ENCODE data around the gene SPON1.
"Not testable (repeated sequence)": the region's sequence is repeated elsewhere in the genome, so short reads cannot be mapped to it uniquely, and the experiment has no call there.

The SPON1 gene

DNA sequence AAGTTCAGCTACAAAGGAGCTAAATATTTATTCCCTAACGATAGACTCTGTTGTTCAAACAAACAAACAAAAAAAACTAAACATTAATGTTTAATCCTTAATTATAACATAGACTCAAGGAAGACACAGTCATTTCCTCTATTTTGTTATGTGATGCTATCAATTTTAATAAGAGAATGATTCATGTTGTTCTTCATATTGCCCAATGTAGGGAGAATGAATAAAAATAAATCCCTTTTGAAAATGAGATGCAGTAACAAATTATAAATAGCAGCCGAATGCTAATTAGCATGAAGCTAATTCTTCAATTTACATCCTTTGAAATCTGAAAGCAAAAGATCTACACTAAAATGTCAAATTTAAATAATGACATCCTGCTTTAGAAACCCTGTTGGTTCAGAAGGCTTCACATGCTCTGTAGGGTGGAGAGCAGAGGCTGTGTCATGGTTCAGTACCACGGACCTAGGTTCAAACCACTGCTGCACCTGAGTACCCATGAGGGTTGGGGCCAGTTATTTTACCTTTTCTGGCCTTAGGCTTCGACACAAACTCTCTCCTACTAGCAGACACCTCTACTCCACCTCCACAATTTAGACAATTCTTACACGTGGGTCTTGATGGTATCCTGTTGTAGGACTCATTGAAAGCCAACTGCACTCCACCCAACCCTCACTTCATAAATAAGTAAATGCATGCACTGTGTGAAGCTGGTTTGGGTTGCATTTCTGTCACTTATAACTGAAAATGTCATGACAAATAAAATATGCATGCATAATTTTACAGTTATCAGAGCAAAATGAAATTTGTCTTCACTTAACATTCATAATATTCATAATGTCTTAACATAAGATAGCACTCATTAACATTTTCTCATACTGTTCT is 307.4 kb downstream of the SPON1 start:
- WGBS, 2 experiments (ENCODE audit: insufficient coverage in 2 of 2) = 83 to 94% methylated on average over 2 of the region's 5 CpGs
- H3K36me3 ChIP-seq (ENCODE audit: control insufficient read depth, insufficient read depth, low read length) = peaks cover 62% of the 10 kb centered on the region

DNA sequence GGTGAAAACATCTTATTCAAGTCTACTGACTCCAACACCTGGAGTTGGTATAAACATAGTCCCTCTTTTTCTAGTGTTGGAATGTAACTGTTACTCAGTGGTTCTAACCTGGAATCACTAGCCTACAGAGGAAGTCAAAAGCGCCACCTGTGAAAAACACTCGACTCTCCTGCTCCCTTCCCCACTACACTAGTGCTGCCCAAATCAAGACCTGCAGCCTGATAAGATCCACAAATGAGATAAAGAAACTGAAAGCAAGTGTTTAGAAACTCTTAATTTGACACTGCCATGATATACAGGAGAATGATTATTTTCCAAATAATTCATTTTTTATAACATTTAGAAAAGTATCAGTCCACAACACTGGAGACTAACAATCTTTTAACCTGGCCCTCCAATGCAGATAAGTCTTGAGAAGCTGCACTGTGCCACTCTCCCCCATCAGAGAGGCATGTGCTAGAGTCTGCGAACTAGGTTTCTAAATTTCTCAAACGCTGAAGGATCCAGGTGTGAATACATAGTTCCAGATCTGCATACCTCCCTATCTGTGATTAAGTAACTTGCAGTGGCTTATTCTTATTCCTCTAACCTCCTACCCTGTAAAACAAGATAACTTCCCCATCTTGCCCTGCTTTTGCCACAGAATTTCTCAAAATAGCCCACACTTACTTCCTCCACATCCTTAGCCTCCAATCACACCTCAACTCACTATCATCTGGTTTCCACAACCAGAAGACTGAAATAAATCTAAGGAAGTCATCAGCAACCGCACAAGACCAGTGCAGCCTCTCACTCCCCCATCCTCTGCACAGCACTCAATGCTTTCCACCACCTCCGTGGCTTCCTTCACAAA is 308.4 kb downstream of the SPON1 start:
- no peaks in the 10 kb centered on the region for H3K9me3 ChIP-seq (ENCODE audit: control insufficient read depth, low read length)
- H3K4me3 ChIP-seq (ENCODE audit: extremely low read depth, insufficient read depth, low read length, poor library complexity, severe bottlenecking) = no peak overlapping the region
- no peaks in the 10 kb centered on the region for H3K4me1 ChIP-seq (ENCODE audit: control insufficient read depth, insufficient read depth, low read length, poor library complexity, severe bottlenecking)
- peaks cover 53% of the 10 kb centered on the region for H3K36me3 ChIP-seq (ENCODE audit: control insufficient read depth, insufficient read depth, low read length)
- 81 to 100% methylated on average over 3 to 6 of the region's 6 CpGs for WGBS, 2 experiments (ENCODE audit: insufficient coverage in 2 of 2)
- no peak overlapping the region for H3K27ac ChIP-seq (ENCODE audit: low read depth, low read length, severe bottlenecking)

More for the DNA sequence above, 307.4 kb downstream of the SPON1 start:
- Histone ChIP-seq H3K27ac (ENCODE audit: low read depth, low read length, severe bottlenecking) (no peak overlapping the region), H3K4me3 (ENCODE audit: extremely low read depth, insufficient read depth, low read length, poor library complexity, severe bottlenecking) (no peak overlapping the region), H3K4me1 (ENCODE audit: control insufficient read depth, insufficient read depth, low read length, poor library complexity, severe bottlenecking) (no peaks in the 10 kb centered on the region), H3K9me3 (ENCODE audit: control insufficient read depth, low read length) (no peaks in the 10 kb centered on the region)

DNA sequence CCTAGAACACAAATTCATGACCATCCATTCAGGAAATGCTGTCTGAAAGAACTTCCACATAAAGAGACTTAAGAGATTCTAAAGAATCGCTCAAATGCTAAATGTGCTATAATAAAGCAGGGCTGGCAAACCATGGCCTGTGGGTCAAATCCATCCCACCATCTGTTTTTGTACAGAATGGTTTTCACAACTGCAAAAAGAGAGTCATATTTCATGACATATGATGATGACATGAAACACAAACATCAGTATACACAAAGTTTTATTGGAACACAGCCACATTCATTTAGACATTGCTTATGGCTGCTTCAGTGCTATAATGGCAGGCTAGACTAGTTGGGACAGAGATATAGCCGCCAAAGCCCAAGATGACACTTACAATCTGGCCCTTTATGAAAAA is 311.4 kb downstream of the SPON1 start:
- no peak overlapping the region for H3K27ac ChIP-seq (ENCODE audit: low read depth, low read length, severe bottlenecking)
- H3K4me1 ChIP-seq (ENCODE audit: control insufficient read depth, insufficient read depth, low read length, poor library complexity, severe bottlenecking) = no peaks in the 10 kb centered on the region
- H3K4me3 ChIP-seq (ENCODE audit: extremely low read depth, insufficient read depth, low read length, poor library complexity, severe bottlenecking) = no peak overlapping the region
- WGBS, 2 experiments (ENCODE audit: insufficient coverage in 2 of 2) = 100% methylated on average over 1 of the region's 2 CpGs
- H3K9me3 ChIP-seq (ENCODE audit: control insufficient read depth, low read length) = no peaks in the 10 kb centered on the region
- H3K36me3 ChIP-seq (ENCODE audit: control insufficient read depth, insufficient read depth, low read length) = peaks cover 50% of the 10 kb centered on the region

DNA sequence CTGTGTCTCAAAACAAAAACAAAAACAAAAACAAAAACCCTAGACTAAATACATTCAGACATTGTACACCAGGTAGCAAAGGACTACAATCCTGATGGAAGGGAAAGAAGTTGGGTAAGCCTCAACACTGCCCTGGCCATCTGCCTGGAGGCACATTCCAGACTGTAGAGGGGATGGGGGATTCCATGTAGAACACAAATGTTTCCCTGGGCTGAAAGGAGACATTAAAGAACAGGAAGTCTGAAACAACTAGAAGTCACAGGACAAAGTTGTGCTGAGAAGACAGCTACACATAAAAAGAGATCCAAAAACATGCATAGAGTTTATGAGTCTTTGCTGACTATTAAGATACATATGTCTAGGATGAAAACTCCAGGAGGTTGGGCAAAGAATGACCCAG is 312.6 kb downstream of the SPON1 start:
- Histone ChIP-seq H3K36me3 (ENCODE audit: control insufficient read depth, insufficient read depth, low read length) (peaks cover 59% of the 10 kb centered on the region), H3K4me3 (ENCODE audit: extremely low read depth, insufficient read depth, low read length, poor library complexity, severe bottlenecking) (no peak overlapping the region), H3K4me1 (ENCODE audit: control insufficient read depth, insufficient read depth, low read length, poor library complexity, severe bottlenecking) (no peaks in the 10 kb centered on the region), H3K9me3 (ENCODE audit: control insufficient read depth, low read length) (no peaks in the 10 kb centered on the region), H3K27ac (ENCODE audit: low read depth, low read length, severe bottlenecking) (peak overlapping the region; percentile 47)

DNA sequence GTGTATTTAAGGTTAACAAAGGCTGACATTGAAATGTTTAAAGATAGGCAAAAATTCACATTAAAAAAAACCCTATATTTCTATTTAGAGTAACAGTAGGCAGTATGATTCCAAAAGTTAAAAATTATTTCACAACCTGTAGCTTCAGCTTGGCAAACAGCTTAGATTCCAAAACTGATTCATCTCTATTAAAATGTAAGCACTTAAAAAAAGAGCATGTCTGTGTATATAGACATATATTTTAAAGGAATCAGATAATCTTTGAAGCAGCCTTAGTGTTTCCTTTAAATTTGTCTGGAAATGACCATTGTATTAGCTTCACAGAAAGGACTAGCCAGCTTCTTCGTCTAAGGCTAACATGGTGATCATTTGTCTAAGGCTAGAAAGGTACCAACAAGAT is 316.3 kb downstream of the SPON1 start:
- H3K4me3 ChIP-seq (ENCODE audit: extremely low read depth, insufficient read depth, low read length, poor library complexity, severe bottlenecking); H3K9me3 ChIP-seq (ENCODE audit: control insufficient read depth, low read length); H3K27ac ChIP-seq (ENCODE audit: low read depth, low read length, severe bottlenecking); H3K4me1 ChIP-seq (ENCODE audit: control insufficient read depth, insufficient read depth, low read length, poor library complexity, severe bottlenecking): not testable (repeated sequence)
- peaks cover 46% of the 10 kb centered on the region for H3K36me3 ChIP-seq (ENCODE audit: control insufficient read depth, insufficient read depth, low read length)
- 93 to 100% methylated on average over 1 of the region's 1 CpG for WGBS, 2 experiments (ENCODE audit: insufficient coverage in 2 of 2)

DNA sequence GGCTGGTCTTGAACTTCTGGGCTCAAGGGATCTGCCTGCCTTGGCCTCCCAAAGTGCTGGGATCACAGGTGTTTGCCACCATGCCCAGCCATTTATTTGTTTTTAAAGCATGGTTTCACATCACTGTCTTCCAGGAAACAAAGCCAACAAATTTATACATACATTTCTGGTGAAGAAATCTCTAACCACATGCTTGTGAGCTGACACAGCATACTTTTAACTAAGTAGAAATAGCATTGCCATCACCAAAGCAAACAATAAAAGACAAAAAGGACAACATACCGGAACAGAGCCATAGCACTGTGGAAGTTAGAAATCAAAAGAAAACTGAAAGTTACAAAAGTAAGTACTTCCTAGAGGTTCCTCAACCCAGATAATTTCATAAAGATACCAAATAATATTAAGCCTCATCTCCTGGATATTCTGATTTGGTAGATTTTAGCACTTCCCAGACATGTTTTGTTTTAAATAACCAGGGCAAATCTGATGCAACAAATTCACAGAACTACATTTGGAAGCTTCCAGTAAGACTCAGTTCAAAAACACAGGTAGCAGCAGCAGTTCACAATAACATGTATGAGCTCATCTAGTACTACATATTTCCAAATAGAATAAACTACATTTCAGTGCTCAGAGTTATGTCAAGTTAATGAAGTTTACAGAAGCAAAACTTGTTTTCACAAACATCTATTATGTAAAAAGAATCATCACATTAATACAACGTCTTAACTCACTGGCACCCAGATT is 325.8 kb downstream of the SPON1 start:
- Histone ChIP-seq H3K36me3 (ENCODE audit: control insufficient read depth, insufficient read depth, low read length) (peaks cover 48% of the 10 kb centered on the region), H3K9me3 (ENCODE audit: control insufficient read depth, low read length) (no peaks in the 10 kb centered on the region), H3K27ac (ENCODE audit: low read depth, low read length, severe bottlenecking) (no peak overlapping the region), H3K4me1 (ENCODE audit: control insufficient read depth, insufficient read depth, low read length, poor library complexity, severe bottlenecking) (peaks cover 5% of the 10 kb centered on the region), H3K4me3 (ENCODE audit: extremely low read depth, insufficient read depth, low read length, poor library complexity, severe bottlenecking) (no peak overlapping the region)
- WGBS, 2 experiments (ENCODE audit: insufficient coverage in 2 of 2) = 88 to 92% methylated on average over 1 of the region's 2 CpGs

DNA sequence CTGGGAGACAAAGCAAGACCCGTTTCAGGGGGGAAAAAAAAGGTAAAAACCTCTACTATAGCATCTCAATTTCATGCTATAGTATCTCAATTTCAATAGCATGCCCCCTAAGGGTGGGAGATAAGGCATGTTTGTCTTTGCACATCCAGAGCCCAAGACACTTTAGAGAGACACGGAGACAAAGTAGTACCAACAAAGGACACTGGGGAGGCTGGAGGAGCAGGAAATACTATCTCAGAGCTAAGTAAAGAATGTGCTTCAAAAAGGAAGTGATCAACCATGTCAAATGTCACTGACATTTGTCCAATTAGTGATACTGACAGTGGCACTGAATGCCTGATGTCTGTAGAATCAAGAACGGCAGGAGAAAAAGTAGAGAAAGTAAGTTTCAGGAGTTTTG is 327.9 kb downstream of the SPON1 start:
- 86 to 100% methylated on average over 2 to 3 of the region's 3 CpGs for WGBS, 2 experiments (ENCODE audit: insufficient coverage in 2 of 2)
- H3K36me3 ChIP-seq (ENCODE audit: control insufficient read depth, insufficient read depth, low read length) = peaks cover 55% of the 10 kb centered on the region
- H3K4me3 ChIP-seq (ENCODE audit: extremely low read depth, insufficient read depth, low read length, poor library complexity, severe bottlenecking) = no peak overlapping the region
- no peak overlapping the region for H3K27ac ChIP-seq (ENCODE audit: low read depth, low read length, severe bottlenecking)
- no peaks in the 10 kb centered on the region for H3K9me3 ChIP-seq (ENCODE audit: control insufficient read depth, low read length)
- peaks cover 5% of the 10 kb centered on the region for H3K4me1 ChIP-seq (ENCODE audit: control insufficient read depth, insufficient read depth, low read length, poor library complexity, severe bottlenecking)

DNA sequence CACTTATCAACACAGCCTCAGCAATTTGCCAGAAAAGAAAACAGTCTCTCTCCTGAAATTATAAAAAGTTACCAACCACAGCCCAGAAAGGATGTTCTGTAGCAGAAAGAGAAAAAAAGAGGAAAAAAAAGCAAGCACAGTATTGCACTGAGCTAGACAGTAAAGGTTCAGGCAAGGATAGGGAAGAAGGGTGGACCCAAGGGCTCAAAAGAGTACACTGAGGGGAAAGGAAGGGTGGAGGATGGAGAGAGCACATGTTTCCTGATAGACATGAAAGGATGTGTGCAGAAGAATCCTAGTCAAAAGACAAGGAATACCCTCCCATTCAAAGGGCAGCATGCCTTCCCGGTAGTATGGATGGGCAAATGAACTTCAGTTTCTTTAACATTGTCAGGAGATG is 337.4 kb downstream of the SPON1 start:
- Histone ChIP-seq H3K9me3 (ENCODE audit: control insufficient read depth, low read length) (no peaks in the 10 kb centered on the region), H3K36me3 (ENCODE audit: control insufficient read depth, insufficient read depth, low read length) (peaks cover 4% of the 10 kb centered on the region), H3K27ac (ENCODE audit: low read depth, low read length, severe bottlenecking) (no peak overlapping the region), H3K4me3 (ENCODE audit: extremely low read depth, insufficient read depth, low read length, poor library complexity, severe bottlenecking) (no peak overlapping the region), H3K4me1 (ENCODE audit: control insufficient read depth, insufficient read depth, low read length, poor library complexity, severe bottlenecking) (peaks cover 10% of the 10 kb centered on the region)
- no CpG with 5 or more reads among the region's 1 CpG for WGBS, 2 experiments (ENCODE audit: insufficient coverage in 2 of 2)

DNA sequence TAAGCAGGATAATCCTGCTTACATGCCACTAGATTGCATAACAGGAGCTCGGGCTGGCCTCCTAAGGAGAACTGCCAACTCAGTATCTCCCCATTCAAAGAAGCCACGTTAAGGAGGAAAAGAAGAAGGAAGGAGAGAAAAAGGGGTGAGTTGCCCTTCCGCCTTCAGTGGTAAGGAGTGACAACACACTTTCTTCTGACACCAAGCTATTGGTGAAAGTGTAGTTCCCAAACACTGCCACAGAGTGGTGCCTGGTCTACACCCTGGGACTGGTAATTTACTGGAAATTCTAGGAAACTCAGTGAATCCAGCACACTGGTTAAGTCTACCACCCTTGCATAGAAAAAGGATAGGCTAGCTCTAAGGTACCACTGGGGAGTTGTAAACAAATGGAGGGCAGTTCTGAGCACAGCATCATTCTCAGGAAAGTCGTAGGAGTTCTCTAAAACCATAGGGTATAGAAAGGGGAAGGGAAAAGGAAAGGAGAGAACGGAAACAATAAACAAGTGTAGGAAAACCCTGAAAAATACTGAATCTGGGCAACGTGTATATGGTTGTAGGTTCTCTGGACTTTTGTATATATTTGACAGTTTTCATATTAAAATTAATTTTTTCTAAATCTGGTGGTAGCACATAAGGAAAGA is 338.3 kb downstream of the SPON1 start:
- peaks cover 10% of the 10 kb centered on the region for H3K4me1 ChIP-seq (ENCODE audit: control insufficient read depth, insufficient read depth, low read length, poor library complexity, severe bottlenecking)
- H3K4me3 ChIP-seq (ENCODE audit: extremely low read depth, insufficient read depth, low read length, poor library complexity, severe bottlenecking) = no peak overlapping the region
- H3K9me3 ChIP-seq (ENCODE audit: control insufficient read depth, low read length) = no peaks in the 10 kb centered on the region
- H3K36me3 ChIP-seq (ENCODE audit: control insufficient read depth, insufficient read depth, low read length) = peaks cover under 1% of the 10 kb centered on the region
- H3K27ac ChIP-seq (ENCODE audit: low read depth, low read length, severe bottlenecking) = no peak overlapping the region
- WGBS, 2 experiments (ENCODE audit: insufficient coverage in 2 of 2) = 8 to 46% methylated on average over 1 to 2 of the region's 6 CpGs

DNA sequence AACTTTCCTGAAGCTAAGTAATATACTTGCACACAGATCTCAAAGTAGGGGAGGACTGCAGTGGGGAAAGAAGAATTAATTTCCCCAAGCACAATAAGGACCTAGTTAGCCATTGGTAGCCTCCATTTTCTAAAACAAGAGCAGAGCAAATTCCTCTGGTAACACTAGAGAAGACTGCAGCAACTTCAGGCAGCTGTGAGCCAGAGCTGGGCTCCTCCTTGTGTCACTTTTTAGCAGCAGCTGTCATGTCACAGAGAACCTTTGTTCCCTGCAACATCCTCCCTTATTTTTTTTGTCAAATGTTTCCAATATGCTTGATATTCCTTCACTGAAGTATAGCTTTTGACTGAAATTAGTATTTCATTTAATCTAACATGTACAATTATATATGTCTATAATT is 342.1 kb downstream of the SPON1 start:
- H3K36me3 ChIP-seq (ENCODE audit: control insufficient read depth, insufficient read depth, low read length) = no peaks in the 10 kb centered on the region
- no peak overlapping the region for H3K27ac ChIP-seq (ENCODE audit: low read depth, low read length, severe bottlenecking)
- H3K9me3 ChIP-seq (ENCODE audit: control insufficient read depth, low read length) = no peaks in the 10 kb centered on the region
- H3K4me1 ChIP-seq (ENCODE audit: control insufficient read depth, insufficient read depth, low read length, poor library complexity, severe bottlenecking) = peaks cover 13% of the 10 kb centered on the region
- H3K4me3 ChIP-seq (ENCODE audit: extremely low read depth, insufficient read depth, low read length, poor library complexity, severe bottlenecking) = no peak overlapping the region
